ENCODE results near the gene ART5. TPM values are rescaled to one million over a fixed set of nuclear protein-coding genes. Genes with fewer than 3 reads are reported as not detected.

Gene ART5
- polyA plus RNA-seq, 2 of the 4 experiments (the other 2 are of a cell fraction) = 0.08 to 0.30 TPM

GRCh38 chr11:3635641-3636375 lies 6.0 kb downstream of the ART5 start:
- DNase-seq (ENCODE audit: low read depth in 1 of 2, low spot score in 1 of 2) (no peak), ATAC-seq (no peak), FAIRE-seq (no peak)
- ChIA-PET POLR2A (no interaction called here), CTCF (interaction anchor here (1.7 kb wide), 1 partner anchor 9 kb away, joined by 6 read pairs; no protein-coding TSS in a partner anchor)
- TF ChIP-seq E2F6 (IDR thresholded peaks at IDR 0.05; ENCODE audit: borderline replicate concordance, low read depth) (no peak), EP300 (IDR thresholded peaks at IDR 0.05) (no peak), MAZ (IDR thresholded peaks at IDR 0.05; ENCODE audit: borderline replicate concordance, low read depth, low read length) (no peak), NR3C1 (IDR thresholded peaks at IDR 0.05) (no peak), NPAS2 (CRISPR knock-in tag; IDR thresholded peaks at IDR 0.05; ENCODE audit: borderline replicate concordance) (no peak), CBX2 (IDR thresholded peaks at IDR 0.05; ENCODE audit: borderline replicate concordance, low read depth) (no peak), CHD2 (IDR thresholded peaks at IDR 0.05; ENCODE audit: low read length, partially characterized antibody) (no peak), JUN (IDR thresholded peaks at IDR 0.05) (no peak), FOSL2 (IDR thresholded peaks at IDR 0.05) (no peak), FOSL2 (CRISPR knock-in tag; IDR thresholded peaks at IDR 0.05) (no peak), RAD21 (conservative IDR thresholded peaks at IDR 0.05 in 1 of 2, IDR thresholded peaks at IDR 0.05 in 1 of 2) (no peak), RARB (CRISPR knock-in tag; IDR thresholded peaks at IDR 0.05) (no peak), HMGXB4 (CRISPR knock-in tag; IDR thresholded peaks at IDR 0.05; ENCODE audit: borderline replicate concordance) (no peak), CEBPB (IDR thresholded peaks at IDR 0.05) (no peak), KDM1A (IDR thresholded peaks at IDR 0.05; ENCODE audit: low read depth) (no peak), HDAC2 (IDR thresholded peaks at IDR 0.05) (no peak), RNF2 (IDR thresholded peaks at IDR 0.05; ENCODE audit: borderline replicate concordance, low read depth) (no peak), BHLHE40 (IDR thresholded peaks at IDR 0.05; ENCODE audit: low read depth, low read length) (no peak), MAFK (IDR thresholded peaks at IDR 0.05; ENCODE audit: partially characterized antibody) (no peak), RFX5 (IDR thresholded peaks at IDR 0.05) (no peak)
- H3K4me2 ChIP-seq = no peak overlapping the region
- no peak overlapping the region for H3K4me3 ChIP-seq
- H3K4me1 ChIP-seq = no peaks in the 10 kb centered on the region
- H3K27ac ChIP-seq = no peak overlapping the region
- WGBS (ENCODE audit: missing lambda C conversion rate) = 80% methylated on average over 15 of the region's 15 CpGs
- H3K9me3 ChIP-seq = no peaks in the 10 kb centered on the region

- TF ChIP-seq ZSCAN20 (CRISPR knock-in tag; IDR thresholded peaks at IDR 0.05) (no peak), HEYL (CRISPR knock-in tag; IDR thresholded peaks at IDR 0.05) (no peak), EP300 (IDR thresholded peaks at IDR 0.05) (no peak), HDAC2 (IDR thresholded peaks at IDR 0.05) (no peak), KDM5A (IDR thresholded peaks at IDR 0.05) (no peak), ZC3H11A (IDR thresholded peaks at IDR 0.05) (no peak), CEBPB (IDR thresholded peaks at IDR 0.05) (no peak), BHLHE40 (IDR thresholded peaks at IDR 0.05; ENCODE audit: low read depth, low read length) (no peak), HOXA7 (CRISPR knock-in tag; IDR thresholded peaks at IDR 0.05) (no peak), NFE2L2 (conservative IDR thresholded peaks at IDR 0.05; ENCODE audit: low read length) (no peak), PHF8 (IDR thresholded peaks at IDR 0.05; ENCODE audit: borderline replicate concordance, low read depth) (no peak), EHMT2 (IDR thresholded peaks at IDR 0.05; ENCODE audit: low read depth) (no peak), HOXB13 (CRISPR knock-in tag; IDR thresholded peaks at IDR 0.05; ENCODE audit: low read depth) (no peak), NR3C1 (IDR thresholded peaks at IDR 0.05) (no peak)
- no peak overlapping the region for H3K4me3 ChIP-seq
- ChIA-PET POLR2A (no interaction called here), CTCF (interaction anchor here (1.2 to 2.0 kb wide), 2 partner anchors 11 to 23 kb away, joined by 3 to 8 read pairs; no protein-coding TSS in a partner anchor)
- H3K9me3 ChIP-seq = no peaks in the 10 kb centered on the region
- DNase-seq (ENCODE audit: low read depth in 1 of 2, low spot score in 1 of 2) (no peak), ATAC-seq (no peak), FAIRE-seq (no peak)
- no peaks in the 10 kb centered on the region for H3K4me1 ChIP-seq
- no peak overlapping the region for H3K4me2 ChIP-seq
- WGBS (ENCODE audit: missing lambda C conversion rate) = 40% methylated on average over 5 of the region's 5 CpGs
- H3K27ac ChIP-seq = no peak overlapping the region
These were observed 9.6 kb downstream of the ART5 start for GRCh38 chr11:3632070-3632660.
